CD4-positive, alpha-beta T cell treated with Interleukin-1 beta for 1 hour (primary cell): ENCODE results near the gene SRCAP.

Experiments used
- DNase-seq, 2 donors: peaks; one replicate each; pipeline ENCODE4 v3.0.0-alpha.2; 2020 to 2022

SRCAP gene

DNA sequence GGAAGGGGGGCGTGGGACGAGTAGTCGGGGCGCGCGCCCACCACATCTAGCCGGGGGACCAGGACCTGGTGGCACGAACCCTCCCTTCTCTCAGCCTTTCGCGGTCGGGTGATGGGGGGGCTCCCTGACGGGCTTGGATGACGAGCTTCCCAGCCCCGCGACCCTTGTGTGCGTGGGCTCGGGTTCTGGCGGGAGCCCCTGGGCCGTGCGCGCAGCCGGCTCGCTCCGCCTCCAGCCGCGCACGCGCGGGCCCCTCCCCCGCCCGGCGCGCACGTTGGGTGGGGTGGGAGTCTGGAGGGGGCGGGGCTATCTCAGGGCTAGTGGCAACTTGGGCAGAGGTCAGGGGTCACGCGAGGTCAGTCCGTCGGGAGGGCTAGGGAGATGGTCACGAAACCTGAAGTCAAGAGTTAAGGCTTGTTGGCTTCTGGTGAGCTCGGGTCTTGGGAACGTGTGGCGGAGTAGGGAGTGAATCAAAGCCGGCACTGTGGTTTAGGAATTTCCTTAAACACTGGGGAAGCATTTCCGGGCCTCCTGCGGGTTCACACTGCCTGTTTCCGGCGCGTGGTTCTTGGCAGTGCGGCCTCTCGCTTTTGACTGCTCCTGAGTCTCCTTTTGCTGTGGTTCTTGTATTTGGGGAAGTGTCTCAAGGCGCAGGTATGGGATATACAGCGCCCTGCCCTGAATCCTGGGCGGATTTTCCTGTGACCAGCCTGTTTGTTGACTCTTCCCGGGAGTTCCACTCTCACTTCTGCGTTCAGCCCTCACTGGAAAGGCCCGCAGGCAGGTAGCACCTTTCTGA lies at the start of gene SRCAP:
TSS of gene SRCAP (plus strand) at position 356 of the 799 bp plus-strand sequence. CDS start 1,654 bp downstream, outside the sequence.
- DNase-seq: peak; percentile 85 to 86

DNA sequence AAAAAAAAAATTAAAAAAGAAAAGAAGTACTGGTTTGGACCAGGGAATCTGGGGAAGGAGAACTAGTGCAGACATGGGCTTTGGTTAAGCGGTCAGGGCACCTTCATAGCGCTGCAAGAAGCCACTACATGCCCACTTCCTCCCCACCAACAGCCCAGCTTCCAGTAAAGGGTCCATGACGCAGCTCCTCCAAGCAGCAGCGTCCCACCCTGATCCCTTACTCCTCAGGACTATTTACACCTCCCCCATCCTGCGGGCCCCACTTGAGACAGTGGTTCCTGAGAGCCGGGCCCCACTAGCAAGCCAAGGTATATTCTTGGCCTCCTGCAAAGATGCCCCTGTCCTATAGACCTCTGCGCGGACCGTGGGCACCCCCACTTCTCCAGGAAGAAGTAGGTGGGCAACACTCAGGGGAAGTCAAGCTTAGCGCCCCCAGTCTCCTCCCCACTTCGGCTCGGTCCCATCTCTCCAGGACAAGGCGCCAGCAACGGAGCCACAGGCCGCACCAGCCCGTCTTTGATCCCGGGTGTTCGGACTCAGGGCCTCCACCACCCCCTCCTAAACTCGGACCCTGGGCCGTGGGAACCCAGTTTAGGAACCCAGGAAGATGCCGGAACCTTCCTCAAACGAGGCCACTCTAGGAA lies 49.1 kb upstream of the SRCAP start:
- peak; percentile 30 to 43 for DNase-seq

DNA sequence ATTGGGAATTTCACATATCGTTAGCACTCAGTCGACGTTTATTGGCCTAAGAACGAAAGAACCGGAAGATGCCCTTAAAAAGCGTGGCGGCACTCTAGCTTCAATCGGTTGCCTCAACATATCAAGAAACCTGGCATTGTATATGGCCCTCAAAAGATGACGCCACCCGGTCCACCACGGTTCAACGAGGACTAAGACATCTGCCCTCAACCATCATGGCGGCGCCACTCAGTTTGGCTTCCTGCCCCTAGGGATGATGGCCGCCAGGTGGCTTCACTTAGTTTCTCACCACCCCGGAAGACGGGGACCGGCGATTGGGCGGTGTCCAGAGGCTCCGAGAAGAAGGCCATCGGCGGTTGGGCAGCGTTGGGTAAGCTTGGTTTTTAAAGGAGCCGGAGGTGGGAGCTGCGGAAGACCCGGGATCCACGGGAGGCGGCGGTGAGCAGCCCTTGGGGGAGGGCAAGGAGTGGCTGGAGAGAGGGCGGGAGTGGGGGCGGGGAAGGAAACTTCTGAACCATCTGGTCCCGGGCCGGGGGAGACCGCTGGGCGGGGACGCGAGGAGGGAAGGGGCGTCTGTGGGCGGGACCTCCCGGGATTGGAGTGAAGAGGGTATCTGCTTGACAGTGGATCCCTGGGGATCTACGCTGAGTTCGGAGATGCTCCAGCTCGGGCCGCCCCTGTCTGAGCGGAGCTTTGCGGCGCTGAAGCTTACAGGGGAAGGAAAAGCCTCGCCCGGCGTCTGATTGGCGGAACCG lies 48.4 kb upstream of the SRCAP start, which contains the start of gene PRR14:
TSS of gene PRR14 (plus strand) at position 592 of the 755 bp plus-strand sequence. CDS start 686 bp downstream, outside the sequence.
- peak; percentile 99 for DNase-seq

DNA sequence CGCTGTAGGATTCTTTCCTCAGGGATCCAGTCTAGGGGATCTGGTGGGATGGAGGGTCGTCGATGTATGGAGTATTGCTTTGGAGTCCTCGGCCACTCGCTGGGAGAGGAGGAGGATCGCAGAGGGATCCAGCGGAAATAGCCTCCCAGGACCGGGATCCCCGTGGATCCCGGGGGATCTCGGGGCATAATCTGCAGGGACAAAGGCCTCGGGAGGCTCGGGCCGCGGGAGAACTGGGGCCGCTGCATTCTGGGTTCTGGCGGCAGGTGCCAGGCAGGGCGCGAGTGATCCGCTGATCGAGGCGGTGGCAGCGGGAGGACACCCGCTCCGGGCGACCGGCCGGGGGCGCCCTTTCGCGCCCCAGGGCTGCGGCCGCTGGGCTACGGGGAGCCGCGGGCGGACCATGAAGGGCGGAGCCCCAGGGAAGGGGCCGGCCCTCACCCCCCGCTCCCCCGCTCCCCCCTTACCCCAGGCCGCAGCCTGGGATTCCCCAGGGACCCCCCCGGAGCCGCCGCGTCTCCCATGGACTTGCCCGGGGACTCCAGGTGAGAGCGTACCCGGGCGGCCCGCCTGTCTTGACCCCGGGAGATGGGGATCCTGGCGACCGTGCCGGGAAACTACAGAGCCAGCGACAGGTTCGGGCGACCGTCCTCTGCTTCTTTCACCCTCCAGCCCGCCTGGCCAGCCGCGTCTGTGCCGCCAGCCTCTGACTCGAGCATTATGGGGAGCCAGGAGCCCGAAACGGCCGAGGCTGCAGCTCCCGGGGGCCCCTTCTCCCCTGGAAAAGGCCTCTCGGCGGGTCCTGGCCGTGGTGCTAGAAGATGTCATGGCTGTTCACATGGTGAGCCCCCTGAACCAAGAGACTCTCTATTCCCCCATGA lies 47.6 kb upstream of the SRCAP start:
- peak; percentile 86 to 87 for DNase-seq

DNA sequence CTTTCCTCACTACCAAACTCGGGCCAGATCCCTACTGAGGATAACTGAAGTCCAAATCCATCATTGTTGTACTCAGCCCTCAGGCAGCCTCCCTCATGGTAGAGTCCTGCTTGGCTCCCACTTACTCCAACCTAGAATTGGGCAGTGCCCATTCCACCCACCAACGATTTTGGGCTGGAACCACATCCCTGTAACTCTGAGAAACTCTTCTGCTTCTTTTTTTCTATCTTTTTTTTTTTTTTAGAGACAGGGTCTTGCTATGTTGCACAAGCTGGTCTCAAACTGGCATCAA lies 47.0 kb upstream of the SRCAP start:
- no peak for DNase-seq

DNA sequence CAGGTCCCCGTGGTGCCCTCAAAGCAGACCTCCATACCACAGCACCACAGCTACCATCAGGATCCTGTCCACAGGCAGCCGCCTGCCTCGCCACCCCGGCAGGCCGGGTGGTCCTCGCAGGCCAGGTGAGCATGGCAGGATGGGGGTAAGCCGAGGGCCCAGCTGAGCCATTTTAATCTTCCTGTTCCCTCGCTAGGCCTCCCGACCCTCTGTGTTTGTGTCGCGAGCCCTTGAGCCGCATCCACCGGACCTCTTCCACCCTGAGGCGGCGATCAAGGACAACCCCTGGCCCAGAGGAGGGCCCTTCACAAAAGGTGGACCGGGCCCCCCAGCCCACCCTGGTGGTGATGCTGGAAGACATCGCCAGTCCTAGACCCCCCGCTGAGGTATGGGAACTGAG lies 46.3 kb upstream of the SRCAP start:
- no peak for DNase-seq

DNA sequence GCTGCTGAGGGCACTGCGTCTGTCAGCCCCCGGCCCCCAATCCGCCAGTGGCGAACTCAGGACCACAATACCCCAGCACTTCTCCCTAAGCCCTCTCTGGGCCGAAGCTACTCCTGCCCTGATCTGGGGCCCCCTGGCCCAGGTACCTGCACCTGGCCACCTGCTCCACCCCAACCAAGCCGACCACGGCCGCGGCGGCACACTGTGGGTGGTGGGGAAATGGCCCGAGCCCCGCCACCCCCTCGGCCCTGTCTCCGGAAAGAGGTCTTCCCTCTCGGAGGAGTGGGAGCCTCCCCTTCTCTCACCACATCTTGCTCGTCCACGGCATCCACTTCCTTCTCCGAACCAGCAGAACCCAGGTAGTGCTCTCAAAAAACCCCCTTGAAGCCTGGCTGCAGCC lies 44.1 kb upstream of the SRCAP start:
- no peak for DNase-seq

DNA sequence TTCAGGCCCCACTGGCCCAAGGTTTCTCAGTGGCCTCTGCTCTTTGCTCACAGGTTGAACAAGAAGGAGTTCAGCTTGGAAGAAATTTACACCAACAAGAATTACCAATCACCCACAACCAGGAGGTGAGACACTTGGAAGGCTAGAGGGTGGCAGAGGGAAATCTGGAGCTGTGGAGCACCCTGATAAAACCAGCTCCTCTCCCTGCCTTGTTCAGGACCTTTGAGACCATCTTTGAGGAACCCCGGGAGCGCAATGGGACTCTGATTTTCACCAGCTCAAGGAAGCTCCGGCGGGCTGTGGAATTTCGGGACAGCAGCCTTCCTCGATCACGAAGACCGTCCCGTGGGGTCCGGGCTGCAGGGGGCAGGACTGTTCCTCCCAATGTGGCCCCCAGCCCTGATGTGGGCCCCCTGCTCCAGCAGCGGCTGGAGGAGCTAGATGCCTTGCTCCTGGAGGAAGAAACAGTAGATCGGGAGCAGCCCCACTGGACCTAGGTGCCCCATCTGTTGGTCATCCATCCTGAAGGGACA lies 43.1 kb upstream of the SRCAP start:
- no peak for DNase-seq

DNA sequence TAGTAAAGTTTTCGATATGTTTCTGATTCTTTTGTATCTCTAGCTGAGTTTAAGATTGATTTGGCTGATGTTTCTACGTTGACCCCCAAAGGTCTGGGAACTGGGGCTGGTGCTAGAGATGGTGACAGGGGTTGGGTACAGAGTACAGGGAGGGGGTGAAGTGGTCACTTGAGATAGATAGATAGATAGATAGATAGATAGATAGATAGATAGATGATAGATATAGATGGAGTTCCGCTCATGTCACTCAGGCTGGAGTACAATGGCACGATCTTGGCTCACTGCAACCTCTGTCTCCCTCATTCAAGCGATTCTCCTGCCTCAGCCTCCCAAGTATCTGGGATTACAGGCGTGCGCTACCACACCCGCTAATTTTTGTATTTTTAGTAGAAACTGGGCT lies 42.6 kb upstream of the SRCAP start:
- no peak for DNase-seq

DNA sequence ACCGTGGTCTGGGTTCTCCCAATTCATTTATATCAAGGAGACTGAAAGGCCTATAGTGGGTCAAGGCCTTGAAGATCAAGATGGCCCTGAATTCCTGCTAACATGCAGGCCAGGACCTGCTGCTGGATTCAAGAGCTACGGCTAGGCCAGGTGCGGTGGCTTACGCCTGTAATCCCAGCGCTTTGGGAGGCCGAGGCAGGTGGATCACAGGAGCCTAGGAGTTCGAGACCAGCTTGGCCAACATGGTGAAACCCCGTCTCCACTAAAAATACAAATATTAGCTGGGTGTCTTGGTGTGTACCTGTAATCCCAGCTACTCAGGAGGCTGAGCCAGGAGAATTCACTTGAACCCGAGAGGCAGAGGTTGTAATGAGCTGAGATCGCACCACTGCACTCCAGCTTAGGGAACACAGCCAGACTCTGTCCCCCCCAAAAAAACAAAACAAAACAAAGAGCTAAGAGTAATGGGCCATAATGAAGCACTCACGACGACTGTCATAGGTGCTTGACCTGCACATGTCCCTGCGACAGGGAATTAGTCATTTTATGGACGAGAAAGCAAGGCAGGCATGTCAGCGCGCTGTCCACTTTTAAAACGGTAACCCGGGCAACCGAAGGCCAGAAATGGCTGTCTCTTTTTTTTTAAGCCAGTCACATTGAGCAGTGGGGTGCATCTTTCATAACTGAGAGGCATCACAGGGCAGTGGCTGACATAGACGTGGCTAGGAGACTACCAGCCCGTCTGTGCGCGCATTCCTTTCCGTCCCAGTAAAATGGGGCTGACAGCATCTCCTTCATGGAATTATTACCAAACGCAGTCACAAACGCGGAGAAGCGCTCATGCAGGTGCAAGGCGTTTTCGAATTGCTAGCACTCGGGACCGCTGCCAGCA lies 41.8 kb upstream of the SRCAP start:
- no peak for DNase-seq

DNA sequence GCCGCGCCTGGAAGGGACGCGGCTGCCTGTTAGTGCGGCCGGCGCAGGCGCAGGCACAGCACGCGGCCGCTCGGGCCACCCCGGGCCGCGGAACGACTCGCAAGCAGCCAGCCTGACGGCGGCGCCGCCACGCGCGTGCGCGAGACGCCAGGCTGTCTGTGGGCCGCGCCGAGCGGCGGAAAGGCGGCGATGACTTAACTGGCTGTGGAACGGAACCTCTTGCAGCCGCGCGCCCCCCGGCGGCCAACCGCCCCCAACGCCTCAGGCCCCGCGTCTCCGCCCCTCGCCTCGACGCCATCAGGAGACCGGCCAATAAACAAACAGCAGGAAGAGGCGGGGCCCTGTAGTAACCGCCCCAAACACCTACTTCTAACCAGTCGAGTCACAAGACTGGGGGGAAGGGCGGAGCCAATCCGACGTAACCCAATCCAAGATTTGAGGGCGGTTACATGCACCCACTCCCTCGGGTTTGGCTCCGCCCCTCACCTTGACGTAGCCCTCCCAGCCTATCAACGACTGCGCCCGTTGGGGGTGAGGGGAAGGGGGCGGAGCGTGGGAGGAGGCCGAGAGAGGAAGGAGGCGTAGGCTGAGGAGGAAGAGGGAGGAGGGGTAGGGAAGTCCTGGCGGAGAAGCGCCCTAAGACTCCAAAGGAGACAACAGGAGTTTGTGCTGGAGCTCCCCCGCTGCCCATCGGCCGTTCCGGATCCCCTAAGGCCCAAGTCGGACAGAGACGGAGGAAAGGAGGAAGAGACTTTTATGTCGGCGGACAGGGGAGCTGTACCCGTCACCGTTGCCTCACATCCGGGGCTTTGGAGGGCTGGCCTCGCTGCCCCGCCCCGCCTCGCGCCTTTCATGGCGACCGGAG lies 40.9 kb upstream of the SRCAP start, which contains the start of gene FBRS:
TSS of gene FBRS (plus strand) at position 566 of the 865 bp plus-strand sequence. CDS start 1,088 bp downstream, outside the sequence.
- DNase-seq: peak; percentile 100

DNA sequence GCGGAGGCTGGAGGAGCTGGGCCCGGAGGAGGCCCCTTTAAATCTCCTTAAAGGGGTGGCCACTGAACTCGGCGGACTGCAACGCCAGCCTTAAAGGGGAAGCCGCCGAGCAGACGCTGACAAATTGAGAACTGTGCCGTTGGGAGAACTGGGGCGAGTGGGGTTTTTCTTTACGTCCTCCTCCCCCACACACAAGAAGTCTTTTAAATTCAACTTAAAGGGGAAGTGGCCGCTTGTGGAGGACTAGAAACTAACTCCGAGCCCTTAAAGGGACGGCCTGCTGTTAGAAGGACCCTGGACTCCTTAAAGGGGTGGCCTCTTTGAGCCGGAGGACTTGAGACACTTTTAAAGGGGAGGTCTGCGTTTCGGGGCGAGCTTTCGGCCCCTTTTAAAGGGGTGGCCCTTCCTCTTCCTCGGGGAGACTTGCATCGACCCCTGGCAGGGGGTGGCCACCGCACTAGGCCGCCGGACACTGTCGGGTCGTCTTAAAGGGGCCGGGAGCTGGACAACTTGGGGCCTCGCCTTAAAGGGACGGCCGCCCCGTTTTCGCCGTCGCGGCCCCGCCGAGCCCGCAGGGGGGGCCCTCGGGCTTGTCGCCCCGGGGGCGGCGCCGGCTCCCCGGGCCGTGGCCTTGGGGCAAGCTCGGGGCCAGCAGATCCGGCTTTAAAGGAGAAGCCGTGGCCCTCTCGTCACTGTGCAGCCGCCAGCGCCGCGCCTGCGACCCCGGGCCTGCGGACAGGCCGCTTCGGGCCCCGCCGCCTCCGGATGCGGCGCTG lies 40.1 kb upstream of the SRCAP start:
- DNase-seq: no peak

DNA sequence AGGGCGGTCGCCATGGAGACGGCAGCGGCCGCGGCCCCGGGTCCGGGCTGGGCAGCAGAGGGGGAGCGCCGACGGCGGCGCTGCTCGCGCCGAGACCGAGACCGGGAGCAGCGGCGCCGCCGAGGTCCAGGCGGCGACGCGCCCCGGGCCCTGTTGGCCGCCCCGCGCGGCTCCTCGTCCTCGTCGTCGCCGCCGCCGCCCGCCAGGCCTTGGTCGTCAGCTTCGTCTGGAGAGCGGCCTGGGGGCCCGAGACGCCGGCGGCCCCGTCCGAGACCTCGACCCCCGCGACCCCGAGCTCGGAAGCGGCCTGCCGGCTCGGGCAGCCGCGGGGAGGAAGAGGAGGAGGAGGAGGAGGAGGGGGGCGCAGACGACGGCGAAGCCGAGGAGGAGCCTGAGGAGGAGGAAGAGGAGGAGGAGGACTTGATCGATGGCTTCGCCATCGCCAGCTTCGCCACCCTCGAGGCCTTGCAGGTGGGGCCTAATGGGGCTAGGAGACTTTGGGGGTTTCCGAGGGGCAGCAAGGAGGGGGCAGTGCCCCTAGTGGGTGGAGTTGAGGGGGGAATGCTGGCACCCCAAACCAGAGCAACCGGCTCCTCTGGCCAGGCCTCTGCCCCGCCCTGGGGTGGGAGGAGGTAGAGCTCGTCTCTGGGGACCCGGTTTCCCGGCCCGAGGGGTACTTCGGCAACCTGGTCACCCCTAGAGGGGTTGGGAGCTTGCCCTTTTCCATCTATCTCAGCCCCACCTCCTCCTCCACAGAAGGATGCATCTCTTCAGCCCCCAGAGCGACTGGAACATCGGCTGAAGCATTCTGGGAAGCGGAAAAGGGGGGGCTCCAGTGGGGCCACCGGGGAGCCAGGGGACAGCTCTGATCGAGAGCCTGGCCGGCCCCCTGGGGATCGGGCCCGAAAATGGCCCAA lies 39.2 kb upstream of the SRCAP start:
- peak; percentile 78 to 79 for DNase-seq

DNA sequence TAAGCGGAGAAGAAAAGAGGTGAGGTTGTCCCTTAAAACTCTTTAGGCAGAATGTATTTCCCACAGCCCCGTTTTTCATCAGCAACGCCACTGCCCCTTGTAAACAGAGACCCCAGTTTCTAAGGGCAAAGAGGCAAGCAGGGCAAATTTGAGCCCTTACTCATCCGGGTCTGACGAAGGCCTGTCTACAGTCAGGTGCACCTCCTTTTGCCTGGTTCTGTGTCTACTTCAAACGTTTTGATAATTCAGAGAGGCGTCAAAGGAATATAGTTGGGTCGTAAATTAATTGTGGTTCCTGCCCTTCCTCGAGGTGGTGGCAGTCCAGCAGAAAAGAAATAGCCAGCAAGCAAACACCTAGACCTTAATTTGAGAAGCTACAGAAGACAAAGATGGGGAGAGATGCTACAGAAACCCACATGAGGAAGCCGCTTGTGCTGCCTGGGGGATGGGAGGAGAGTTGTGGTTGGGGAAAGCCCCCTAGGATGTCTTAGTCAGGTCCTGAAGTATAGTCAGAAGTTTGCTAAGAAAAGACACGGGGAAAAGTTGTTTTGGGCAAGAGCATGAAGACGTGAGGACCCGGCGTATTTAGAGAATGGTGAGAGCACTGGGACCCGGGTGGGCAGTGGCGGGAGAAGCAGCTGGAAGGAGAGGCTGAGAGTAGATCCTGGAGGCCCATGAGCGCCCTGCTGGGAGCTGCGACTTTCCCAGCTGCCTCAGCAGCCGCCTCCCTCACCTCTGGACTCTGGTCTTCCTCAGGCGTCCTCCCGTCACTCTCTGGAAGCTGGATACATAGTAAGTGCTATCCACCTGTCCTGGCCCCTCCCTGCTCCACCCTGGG lies 38.3 kb upstream of the SRCAP start:
- DNase-seq: peak; percentile 84 to 85

DNA sequence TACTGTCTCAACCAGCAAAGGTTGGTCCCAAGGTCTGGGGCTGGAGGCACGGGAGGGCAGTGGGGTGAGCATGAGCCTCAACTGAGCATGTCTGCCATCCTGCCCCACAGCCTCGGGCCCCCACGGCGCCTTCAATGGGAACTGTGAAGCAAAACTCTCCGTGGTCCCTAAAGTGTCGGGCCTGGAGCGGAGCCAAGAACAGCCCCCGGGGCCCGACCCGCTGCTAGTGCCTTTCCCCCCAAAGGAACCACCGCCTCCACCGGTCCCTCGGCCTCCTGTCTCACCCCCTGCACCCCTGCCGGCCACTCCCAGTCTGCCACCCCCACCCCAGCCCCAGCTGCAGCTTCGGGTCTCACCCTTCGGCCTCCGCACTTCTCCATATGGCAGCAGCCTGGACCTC lies 36.5 kb upstream of the SRCAP start:
- DNase-seq: no peak

DNA sequence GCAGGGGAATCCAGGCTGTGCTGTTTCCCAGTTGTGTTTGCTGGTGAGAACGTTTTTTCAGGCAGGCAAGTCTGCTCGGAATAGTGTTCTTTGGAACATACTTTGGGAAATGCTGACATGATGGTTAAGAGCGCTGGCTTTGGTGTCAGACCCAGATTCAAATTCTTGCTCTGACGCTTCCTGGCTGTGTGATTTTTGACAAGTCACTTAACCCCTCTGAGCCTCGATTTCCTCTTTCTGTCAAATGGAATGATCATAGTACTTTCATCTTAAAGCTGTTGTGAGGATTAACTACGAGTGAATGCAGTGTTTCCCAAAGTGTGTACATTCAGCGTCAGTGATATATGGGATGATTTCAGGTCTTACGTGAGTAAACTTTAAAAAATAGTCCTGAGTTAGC lies 35.9 kb upstream of the SRCAP start:
- no peak for DNase-seq

DNA sequence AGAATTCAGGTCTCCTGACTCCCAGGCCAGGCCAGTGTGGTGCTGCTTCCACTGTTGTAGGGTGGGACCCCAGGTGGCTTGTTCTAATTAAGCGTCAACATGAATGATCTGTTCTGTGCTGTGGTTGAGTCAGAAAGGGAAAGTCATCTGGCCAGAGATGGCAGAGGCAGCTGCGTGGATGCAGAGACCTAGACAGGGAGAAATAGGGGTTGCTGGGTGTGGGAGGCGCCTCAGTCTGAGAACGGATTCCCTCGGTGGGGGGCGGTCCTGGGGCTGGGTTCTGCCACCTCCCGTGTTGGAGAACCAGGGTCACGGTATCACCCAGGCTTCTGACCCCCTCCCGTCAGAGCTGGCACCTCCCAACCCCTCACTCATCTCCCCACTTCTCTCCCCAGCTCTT lies 35.2 kb upstream of the SRCAP start:
- DNase-seq: no peak
